Adrenal gland (tissue), 12 donors: Measurements from ENCODE around the gene TP53BP2. TPM values are rescaled to one million over a fixed set of nuclear protein-coding genes. Genes with fewer than 3 reads are reported as not detected.

Source experiments
- DNase-seq, 7 donors: peaks; one replicate each; pipeline ENCODE4 v3.0.0-alpha.2; 2019 to 2020
- H3K27ac ChIP-seq, 5 donors: fragments of 200-600 bp; sonication (generic) in 4 of 5; 1 replicate in 3 of 5; 2 replicates in 2 of 5; pipeline versions ENCODE4 v1.5.1 to v1.8.0; 2016 to 2020; ENCODE audit warnings: mild to moderate bottlenecking in 1 of 5
- H3K27me3 ChIP-seq: fragments of 200-600 bp; 2 replicates; pipeline ENCODE4 v1.8.0; 2021
- H3K36me3 ChIP-seq, 2 donors: fragments of 200-600 bp; replicated peaks in 1 of 2; 1 replicate in 1 of 2; 2 replicates in 1 of 2; pipeline versions ENCODE4 v1.5.1 to v1.8.0; 2018 to 2022
- H3K4me1 ChIP-seq, 2 donors: fragments of 200-600 bp; replicated peaks in 1 of 2; 1 replicate in 1 of 2; 2 replicates in 1 of 2; pipeline versions ENCODE4 v1.5.1 to v1.8.0; 2018 to 2021
- H3K4me3 ChIP-seq, 4 donors: fragments of 200-600 bp; sonication (generic) in 3 of 4; one replicate each; pipeline ENCODE4 v1.5.1; 2016 to 2018
- H3K9me3 ChIP-seq, 3 donors: fragments of 200-600 bp; sonication (generic) in 1 of 3; replicated peaks in 1 of 3; 1 replicate in 2 of 3; 2 replicates in 1 of 3; pipeline versions ENCODE4 v1.5.1 to v1.8.0; 2016 to 2021
- CTCF ChIP-seq, 6 experiments: fragments of 450-650 bp in 4 of 6; fragments of 200-600 bp in 2 of 6; sonication (generic) in 1 of 6; IDR thresholded peaks; 1 replicate in 5 of 6; 2 replicates in 1 of 6; pipeline versions ENCODE4 v1.5.1 to v1.8.0; 2016 to 2021; ENCODE audit warnings: antibody characterized with exemption in 6 of 6, mild to moderate bottlenecking in 2 of 6, moderate library complexity in 1 of 6
- POLR2A ChIP-seq, 2 donors: fragments of 450-650 bp; IDR thresholded peaks; one replicate each; pipeline ENCODE4 v1.6.1; 2017; ENCODE audit warnings: antibody characterized with exemption in 2 of 2, mild to moderate bottlenecking in 2 of 2, moderate library complexity in 1 of 2
- WGBS, 4 donors: extraction: QIAGEN DNeasy Blood & Tissue Kit in 2 of 4; methylation state at CpG; one replicate each; pipeline versions ENCODE4 v1.1.5 to v1.1.7; 2013 to 2017; 5-methylcytosine and 5-hydroxymethylcytosine counted together
- intact Hi-C, 2 donors: fragments of 100-400 bp; cut with DNase I; formaldehyde crosslinking; loops; one replicate each; pipeline versions ENCODE4 v1.14.1 to v1.15.0; 2022 to 2023
- polyA plus RNA-seq, 3 donors: library from polyadenylated mRNA; stranded (reverse); fragments of 200-250 nt in 2 of 3; fragments of 350-450 nt in 1 of 3; fragmentation: Illumina TruSeq in 1 of 3; extraction: RNeasy Lipid Tissue Mini Kit (QIAGEN cat#74804) in 1 of 3; gene quantifications; one replicate each; pipeline ENCODE4 v1.2.3, GENCODE V29; 2013 to 2014
- total RNA-seq, 9 donors: library from RNA; depleted of rRNA in 4 of 9; stranded (reverse); fragments of >200 nt in 4 of 9; fragments of 120-200 nt in 1 of 9; fragmentation: NEBNext Ultra II Directional in 1 of 9; extraction: Animal tissue kit (Norgen Biotek cat#: 25700) in 1 of 9; gene quantifications; one replicate each; pipeline versions ENCODE4 v1.1.0 to v1.2.4, GENCODE V29; 2013 to 2023
- donor health status: healthy with polysubstance abuse.
- donor health status: Bipolar disorder and iron deficiency.
- donor health status: DM: yes; HTN: yes; CAD: no.
- donor health status: DM: no; HTN: no; CAD: no.
- donor health status: DM: no; HTN: no; CAD: no.
- donor health status: DM: yes; HTN: yes; CAD: no.

TP53BP2 gene
- total and polyA plus RNA-seq, 12 donors: 6.0 to 38.5 (median 24.0) TPM

- no peak overlapping the region for H3K27ac ChIP-seq
- TF ChIP-seq CTCF (IDR thresholded peaks at IDR 0.05): no peak
- TF ChIP-seq POLR2A (IDR thresholded peaks at IDR 0.05): no peak
- no peak overlapping the region for H3K4me3 ChIP-seq
- no peaks in the 10 kb centered on the region for H3K27me3 ChIP-seq
- peaks cover 0 to 98% of the 10 kb centered on the region in 2 donors for H3K36me3 ChIP-seq
- no peak for DNase-seq
- no peaks in the 10 kb centered on the region for H3K4me1 ChIP-seq
- WGBS, 4 donors: 86 to 96% (median 90%) methylated on average over 9 of the region's 9 CpGs
- intact Hi-C loops: no loop called here
- H3K9me3 ChIP-seq: no peaks in the 10 kb centered on the region
Measured at GRCh38 chr1:223758734-223759133, 87.0 kb downstream of the TP53BP2 start.

- intact Hi-C loops: no loop called here
- peaks cover 0 to 98% of the 10 kb centered on the region in 2 donors for H3K36me3 ChIP-seq
- no peak for TF ChIP-seq POLR2A (IDR thresholded peaks at IDR 0.05)
- TF ChIP-seq CTCF (IDR thresholded peaks at IDR 0.05): no peak
- 89 to 94% (median 93%) methylated on average over 20 of the region's 20 CpGs for WGBS, 4 donors
- DNase-seq: no peak
- no peak overlapping the region for H3K27ac ChIP-seq
- H3K4me1 ChIP-seq: no peaks in the 10 kb centered on the region
- no peaks in the 10 kb centered on the region for H3K9me3 ChIP-seq
- no peak overlapping the region for H3K4me3 ChIP-seq
- no peaks in the 10 kb centered on the region for H3K27me3 ChIP-seq
Measured at GRCh38 chr1:223756806-223757700, 88.7 kb downstream of the TP53BP2 start.

GRCh38 chr1:223755992-223756775 lies 89.6 kb downstream of the TP53BP2 start:
- H3K36me3 ChIP-seq: peaks cover 0 to 99% of the 10 kb centered on the region in 2 donors
- no peak overlapping the region for H3K4me3 ChIP-seq
- no peaks in the 10 kb centered on the region for H3K9me3 ChIP-seq
- intact Hi-C loops: no loop called here
- H3K27me3 ChIP-seq: no peaks in the 10 kb centered on the region
- H3K27ac ChIP-seq: no peak overlapping the region
- 83 to 88% (median 86%) methylated on average over 6 to 13 of the region's 13 CpGs for WGBS, 4 donors
- TF ChIP-seq CTCF (IDR thresholded peaks at IDR 0.05): no peak
- no peak for TF ChIP-seq POLR2A (IDR thresholded peaks at IDR 0.05)
- no peak for DNase-seq
- H3K4me1 ChIP-seq: no peaks in the 10 kb centered on the region

GRCh38 chr1:223755432-223755792 lies 90.3 kb downstream of the TP53BP2 start:
- TF ChIP-seq CTCF (IDR thresholded peaks at IDR 0.05) (no peak), POLR2A (IDR thresholded peaks at IDR 0.05) (no peak)
- Histone ChIP-seq H3K27ac (no peak overlapping the region), H3K4me1 (no peaks in the 10 kb centered on the region), H3K4me3 (no peak overlapping the region), H3K36me3 (peaks cover 0 to 99% of the 10 kb centered on the region in 2 donors), H3K27me3 (no peaks in the 10 kb centered on the region), H3K9me3 (no peaks in the 10 kb centered on the region)
- no peak for DNase-seq
- intact Hi-C loops: no loop called here
- 86 to 92% (median 89%) methylated on average over 2 to 9 of the region's 9 CpGs for WGBS, 4 donors
